CD4-positive, alpha-beta T cell treated with Interleukin-4 for 1 hour (primary cell): ENCODE measurements around the gene CACNA2D1.
"Not testable (repeated sequence)": the region's sequence is repeated elsewhere in the genome, so short reads cannot be mapped to it uniquely, and the experiment has no call there.

Experiments used
- DNase-seq, 2 donors: peaks; one replicate each; pipeline ENCODE4 v3.0.0-alpha.2; 2020 to 2022

CACNA2D1 gene

DNA sequence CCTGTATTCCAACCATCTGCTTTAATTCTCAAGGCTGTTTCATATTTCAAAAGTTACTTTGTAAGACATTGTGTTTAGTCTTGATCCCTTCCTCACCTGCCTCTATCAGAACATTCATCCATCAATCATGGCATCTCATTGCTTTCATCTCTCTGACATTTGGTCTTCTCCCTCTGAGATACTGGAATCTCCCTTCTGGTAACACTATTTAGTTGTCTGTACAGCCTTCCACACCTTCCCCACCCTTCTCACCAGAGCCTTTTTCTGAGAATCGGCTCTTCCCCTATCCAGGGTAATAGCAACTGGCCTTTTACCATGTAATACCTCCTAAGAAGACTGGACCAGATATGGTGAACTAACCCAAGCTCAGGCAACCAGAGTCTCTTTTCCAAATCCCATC is 10.1 kb downstream of the CACNA2D1 start:
- no peak for DNase-seq

DNA sequence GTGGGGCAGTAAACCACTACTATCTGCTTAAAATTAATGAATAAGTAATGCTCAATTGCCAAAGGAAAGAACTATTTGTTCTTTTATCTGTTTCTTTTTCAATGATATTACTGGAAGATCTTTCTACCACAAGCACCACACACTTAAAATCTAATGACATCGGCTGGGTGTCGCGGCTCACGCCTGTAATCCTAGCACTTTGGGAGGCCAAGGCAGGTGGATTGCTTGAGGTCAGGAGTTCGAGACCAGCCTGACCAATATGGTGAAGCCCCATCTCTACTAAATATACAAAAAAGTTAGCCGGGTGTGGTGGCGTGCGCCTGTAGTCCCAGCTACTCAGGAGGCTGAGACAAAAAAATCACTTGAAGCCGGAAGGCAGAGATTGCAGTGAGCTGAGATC is 10.8 kb downstream of the CACNA2D1 start:
- not testable (repeated sequence) for DNase-seq

DNA sequence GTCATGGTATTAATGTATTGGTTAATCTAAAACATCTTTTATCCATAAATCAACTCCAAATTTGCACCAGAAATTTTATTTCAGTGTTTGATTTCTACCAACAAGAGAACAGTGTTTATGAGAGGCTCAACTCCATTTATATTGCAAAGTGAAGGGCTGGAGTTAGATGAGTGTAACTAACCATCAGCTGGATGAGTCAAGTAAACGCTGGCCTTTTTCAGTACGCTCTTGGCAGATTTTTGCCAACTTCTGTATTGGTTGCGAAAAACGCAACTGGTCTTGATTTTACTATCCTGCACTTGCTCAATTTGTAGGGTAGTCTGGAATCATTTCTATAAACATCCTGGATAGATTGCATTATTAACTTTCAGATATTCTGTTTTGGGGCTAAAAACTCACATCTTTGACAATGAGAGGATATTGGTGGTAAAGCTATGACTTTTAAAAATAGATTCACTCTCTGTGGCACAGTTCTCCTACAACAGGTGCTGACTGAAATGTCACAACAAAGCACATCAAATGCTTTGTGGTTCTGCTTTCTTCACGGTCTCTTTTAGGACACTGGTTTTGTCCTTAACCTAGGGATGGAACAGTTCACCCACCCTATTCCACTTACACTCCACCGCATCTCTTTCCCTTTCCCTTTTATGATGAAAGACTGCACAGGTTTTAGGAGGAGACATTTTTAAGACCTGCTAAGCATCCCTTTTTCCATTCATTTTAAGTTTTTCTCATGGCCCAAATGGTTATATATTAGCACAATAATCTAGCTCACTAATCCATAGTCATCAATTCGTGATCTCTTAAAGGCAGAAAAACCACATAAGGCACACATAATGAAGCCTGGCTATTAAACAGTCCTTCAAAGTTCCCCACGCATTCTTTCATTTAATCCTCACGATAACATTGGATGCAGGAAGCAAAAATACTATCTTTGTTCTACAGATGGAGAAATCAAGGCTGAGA is 12.8 kb downstream of the CACNA2D1 start:
- no peak for DNase-seq

DNA sequence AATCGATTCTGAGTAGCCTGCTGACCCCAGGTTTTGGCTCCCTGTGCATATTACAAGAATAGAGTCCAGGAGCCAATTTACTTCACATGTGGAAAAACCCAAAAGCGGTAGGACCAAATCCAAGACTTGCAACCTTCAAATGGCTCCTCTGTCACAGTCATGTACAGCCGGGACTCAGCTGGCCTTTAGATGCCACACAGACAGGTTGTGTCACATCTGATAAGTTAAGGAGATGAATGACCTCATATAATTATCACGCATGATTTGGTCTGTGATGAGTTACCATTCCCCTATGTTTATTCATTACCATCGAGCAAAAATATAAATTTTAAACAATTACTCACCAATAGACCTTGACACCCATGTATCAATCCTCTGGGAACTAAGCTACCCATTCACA is 14.2 kb downstream of the CACNA2D1 start:
- DNase-seq, result no peak

DNA sequence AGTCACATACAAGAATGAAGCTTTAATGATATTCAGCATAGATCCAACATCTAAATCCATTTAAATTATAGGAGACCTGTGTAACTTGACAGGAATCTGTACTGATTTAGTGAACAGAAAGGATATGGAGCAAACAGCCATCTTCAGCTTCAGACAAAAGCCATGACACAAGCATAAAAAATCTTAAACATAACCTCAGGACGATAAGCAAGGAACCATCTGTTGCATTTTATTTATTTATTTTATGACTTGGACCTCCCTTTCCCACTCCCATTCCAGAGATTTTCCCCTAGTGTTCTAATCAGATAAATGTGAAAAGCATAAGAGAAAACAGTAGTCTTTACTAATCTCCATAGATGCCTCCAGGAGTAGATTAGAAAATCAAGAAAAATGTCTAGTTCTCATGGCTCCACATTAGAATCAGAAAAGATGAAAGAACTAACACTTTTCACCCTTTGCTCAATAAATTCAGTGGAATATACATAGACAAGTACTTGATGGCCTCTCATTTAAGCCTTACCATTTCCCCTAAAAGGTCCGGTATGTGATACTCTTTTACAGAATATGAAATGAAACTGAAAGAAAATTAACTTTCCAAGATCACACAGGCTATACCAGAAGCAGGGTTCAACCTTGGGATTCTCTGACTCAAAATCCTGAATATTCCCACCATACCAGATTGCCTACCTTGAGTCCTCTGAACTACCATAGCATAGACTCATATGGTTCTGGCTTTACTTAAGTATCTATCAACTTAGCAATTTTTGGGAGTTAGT is 15.2 kb downstream of the CACNA2D1 start:
- DNase-seq, result no peak

DNA sequence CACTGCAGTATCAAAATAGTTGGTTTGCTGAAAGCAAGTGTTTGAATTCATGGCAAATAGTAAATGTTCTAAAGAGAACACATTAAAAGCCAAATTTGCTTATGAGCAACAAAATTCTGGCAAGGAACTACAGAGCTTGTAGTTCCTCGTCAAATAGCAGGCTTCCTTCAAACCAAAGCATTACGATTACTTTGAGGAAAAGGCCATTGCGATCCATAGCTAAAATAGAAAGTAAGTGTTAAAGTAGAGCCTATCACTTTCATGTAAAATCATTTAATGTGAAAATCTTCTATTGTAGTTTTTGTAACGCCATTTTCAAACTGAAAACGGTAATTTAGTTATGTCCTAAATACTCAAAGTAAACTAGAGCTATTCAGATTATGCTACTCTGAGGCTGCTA is 20.1 kb downstream of the CACNA2D1 start:
- no peak for DNase-seq

DNA sequence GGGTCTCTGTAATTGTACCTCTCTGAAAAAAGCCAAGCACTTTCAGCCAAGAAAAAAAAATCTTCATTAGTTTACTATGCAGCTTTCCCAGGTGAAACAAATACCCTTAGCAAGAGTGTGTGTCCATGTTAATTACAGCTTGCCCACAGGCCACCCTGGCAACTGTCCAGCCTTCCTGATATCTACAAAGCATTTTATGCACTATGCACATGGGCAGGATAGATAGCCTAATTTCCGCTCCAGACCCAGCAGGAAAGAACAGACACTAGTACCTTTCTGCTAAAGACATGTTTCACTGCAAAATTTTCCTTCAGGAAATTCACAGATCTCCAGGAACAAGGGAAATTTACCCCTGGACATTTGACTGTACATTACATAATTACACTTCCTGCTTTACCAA is 24.4 kb downstream of the CACNA2D1 start:
- DNase-seq, result no peak

DNA sequence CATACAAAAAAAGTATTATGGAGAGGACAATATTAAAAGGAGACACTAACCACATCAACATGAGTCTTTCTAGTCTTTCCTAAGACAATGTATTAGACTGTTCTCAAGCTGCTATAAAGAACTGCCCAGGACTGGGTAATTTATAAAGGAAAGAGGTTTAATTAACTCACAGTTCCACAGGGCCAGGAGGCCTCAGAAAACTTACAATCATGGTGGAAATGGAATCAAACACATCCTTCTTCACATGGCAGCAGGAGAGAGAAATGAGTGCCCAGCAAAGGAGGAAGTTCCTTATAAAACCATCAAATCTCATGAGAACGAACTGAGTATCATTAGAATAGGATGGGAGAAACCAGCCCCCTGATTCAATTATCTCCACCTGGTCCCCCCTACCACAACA is 25.7 kb downstream of the CACNA2D1 start:
- no peak for DNase-seq

DNA sequence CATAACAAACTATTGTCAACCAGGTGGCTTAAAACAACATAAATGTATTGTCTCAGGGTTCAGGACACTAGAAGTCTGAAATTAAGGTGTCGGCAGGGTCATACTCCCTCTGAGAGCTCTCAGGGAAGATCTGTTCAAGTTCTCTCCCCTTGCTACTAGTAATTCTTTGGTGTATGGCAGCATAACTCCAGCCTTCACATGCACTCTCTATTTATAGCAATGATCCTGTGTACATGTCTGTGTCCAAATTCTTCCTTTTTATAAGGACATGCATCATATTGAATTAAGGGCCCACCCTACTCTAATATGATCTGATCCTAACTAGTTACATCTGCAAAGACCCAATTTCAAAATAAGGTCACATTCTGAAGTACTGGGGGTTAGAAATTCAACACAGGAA is 27.2 kb downstream of the CACNA2D1 start:
- DNase-seq, result no peak

DNA sequence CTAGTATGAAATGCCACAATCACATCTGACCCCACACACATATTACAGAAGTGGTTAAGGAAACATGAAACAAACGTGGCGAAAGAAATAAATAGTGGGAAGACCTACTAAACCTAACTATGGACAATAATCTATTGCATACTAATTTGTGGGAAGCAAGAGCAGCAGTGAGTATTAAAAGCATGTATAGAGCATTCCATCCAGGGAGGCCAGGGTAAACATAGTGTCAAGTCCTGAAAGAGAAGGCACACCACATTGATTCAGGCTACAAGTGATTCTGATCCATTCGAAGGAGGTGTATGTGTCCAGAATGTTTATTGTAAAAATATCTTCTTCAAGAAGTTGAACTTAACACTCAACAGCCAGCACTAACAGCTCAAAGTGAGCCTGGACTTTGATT is 29.2 kb downstream of the CACNA2D1 start:
- DNase-seq, result no peak

DNA sequence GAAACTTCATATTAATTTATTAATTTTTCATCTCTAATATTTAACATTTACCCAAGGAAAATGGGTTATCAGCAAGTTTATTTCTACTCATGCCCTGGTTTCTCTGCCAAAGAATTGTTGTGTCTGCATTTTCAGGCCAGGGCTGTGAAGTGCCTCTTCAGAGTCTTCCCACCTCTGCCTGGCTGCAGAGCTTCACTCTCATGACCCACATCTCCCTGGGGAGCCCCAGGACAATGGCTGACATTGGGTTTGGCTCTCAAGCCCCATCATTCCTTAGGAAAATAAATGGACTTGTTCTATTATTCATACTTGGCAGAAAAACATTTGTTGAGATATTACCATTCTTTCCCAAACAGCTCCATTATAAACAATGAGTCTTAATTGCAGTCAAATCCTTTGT is 30.3 kb downstream of the CACNA2D1 start:
- DNase-seq, result no peak

DNA sequence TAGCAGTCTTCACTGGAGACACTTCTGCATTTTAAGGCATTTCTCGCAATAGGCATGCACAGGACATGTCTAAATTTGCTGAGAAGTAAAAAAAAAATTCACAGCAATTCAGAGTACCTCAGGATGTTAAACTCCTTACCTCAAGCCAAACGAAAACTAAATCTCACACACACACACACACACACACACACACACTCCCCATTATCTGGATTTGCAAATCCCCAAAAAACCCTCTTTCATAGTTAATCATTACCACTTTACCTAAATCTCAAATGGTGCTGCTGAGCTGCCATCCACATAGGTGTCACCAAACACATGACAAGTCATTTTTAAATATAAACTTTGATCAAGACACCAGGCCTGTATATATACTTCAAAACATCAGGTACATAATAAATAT is 31.8 kb downstream of the CACNA2D1 start:
- no peak for DNase-seq

DNA sequence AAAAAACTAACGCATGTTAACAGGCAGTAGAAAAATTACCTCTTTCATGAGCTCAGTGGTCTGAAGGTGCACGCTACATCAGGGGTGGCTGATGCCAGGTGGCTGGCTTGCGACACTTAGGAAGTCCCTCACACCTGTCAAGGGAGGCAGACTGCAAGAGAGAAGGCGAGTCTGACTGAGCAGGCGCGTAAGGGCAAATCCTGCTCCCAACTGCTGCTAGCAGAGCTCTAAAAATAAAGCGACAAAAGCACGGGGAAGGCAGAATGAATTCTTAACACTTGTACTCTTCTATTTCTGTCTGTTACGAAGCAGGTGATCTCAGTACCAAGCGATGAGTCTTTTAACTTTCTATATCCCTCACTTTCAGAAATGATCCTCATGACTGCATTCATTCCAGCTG is 33.1 kb downstream of the CACNA2D1 start:
- no peak for DNase-seq

DNA sequence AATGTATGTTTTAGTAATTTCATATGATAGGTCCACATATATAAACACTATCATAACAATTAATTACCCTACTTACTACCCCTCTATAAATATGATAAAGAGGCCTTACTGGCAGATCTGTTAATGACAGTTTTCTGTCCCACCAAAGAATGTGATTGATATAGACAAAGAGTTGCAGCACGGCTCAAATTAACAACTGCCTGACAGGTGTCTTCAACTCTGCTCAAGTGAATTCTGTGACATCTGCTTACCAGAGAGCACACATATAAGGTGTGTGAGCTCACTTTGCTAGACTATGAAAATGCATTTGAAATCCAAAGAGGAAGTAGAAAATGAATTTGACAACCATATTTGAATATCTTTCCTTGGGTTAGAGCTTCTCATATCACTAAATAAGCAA is 36.6 kb downstream of the CACNA2D1 start:
- DNase-seq, result no peak

DNA sequence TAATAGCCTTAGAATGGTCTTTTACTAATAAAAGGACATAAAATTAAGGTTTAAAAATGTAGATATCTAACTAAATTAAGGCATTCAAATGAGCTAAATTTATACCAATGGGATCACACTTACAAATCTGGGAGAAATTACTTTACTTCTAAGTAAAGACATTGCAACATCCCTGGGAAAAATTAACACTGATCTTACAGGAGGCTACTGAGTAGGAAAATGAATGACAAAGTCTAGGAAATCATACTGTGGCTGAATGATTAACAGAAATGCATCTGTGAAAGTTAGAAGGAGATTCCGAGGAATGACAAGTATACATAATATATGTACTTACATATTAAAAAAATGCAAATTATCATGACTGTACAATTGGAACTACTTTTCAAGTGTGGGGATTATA is 38.3 kb downstream of the CACNA2D1 start:
- no peak for DNase-seq

DNA sequence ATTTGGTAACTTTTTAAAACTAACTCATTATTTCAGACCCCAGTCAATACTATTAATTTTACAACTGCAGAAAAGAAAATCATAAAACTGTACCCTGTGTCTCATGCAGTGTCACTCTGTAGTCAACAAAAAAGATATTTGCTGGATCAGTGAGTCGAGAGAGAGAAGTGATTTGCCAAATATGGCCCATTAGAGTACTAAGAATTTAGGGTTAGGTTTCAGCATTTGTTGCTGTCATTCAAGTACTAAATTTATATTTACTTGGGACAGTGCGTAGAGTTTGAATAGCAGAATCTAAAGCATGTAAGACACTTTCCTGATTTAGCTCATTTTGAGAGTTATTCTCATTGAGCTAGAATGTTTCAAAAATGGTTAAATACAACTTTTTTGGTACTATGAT is 38.9 kb downstream of the CACNA2D1 start:
- no peak for DNase-seq

DNA sequence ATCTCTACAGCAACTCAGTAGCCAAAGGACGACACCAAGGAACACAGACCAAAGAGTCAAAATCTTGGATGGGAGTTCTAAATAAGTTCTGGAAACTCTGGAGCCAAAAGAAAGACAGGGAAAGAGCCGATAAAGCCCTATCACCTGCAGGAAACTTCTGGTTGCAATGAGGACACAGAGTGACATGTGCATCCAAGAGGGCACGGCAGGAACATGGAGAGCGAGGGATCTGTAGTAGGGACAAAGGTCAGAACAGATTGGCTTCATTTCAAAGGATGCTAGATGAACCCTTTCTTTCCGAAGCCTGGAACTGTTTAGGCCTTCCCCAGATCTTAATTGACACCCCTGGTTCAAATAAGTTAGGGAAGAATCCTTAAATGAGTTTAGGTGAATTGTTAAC is 39.5 kb downstream of the CACNA2D1 start:
- DNase-seq, result no peak

DNA sequence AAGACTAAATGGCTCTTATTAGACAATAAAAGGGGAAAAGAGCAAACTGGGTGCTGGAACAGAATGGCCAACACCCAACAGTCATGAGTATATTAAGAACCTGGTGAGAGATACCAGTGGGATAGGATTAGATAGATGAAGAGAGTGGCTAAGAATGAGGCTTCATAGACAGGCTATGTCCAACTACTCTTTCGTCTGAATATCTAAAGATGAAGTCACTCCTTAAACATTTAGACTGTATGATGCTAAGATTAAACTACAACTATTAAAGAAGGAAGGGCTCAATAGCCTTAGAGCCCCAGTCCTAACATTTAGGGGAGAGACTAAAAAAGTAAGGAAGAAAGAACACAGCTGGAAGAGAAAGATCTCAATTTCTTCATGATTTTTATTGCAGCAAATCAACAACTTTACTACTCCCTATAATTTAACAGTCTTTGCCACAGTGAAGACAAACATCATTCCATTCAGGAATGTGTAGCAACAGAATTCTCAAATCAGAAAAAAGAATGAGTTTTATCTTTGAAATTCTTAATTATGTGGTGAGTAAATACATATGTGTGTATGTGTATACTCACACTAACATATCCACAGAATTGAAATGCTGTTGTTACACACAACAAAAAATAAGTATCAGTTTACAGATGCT is 45.6 kb downstream of the CACNA2D1 start:
- no peak for DNase-seq

DNA sequence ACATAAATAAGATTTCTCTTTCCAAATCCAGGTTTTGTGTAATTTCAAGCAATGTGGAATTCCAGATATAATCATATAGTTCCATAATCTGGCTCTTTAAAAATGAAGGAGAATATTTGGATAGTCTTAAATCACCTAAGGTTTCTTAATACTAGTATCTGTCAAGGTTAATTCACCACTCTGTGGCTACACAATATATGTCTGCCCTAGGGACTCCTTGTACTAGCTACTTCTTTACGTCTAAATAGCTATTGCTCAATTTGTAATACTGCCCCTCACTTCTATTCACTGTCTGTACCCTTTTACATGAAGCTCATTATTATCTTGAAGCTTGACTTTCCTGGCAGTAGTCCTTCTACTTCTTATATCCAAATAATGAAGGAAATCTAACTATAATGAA is 47.2 kb downstream of the CACNA2D1 start:
- no peak for DNase-seq

DNA sequence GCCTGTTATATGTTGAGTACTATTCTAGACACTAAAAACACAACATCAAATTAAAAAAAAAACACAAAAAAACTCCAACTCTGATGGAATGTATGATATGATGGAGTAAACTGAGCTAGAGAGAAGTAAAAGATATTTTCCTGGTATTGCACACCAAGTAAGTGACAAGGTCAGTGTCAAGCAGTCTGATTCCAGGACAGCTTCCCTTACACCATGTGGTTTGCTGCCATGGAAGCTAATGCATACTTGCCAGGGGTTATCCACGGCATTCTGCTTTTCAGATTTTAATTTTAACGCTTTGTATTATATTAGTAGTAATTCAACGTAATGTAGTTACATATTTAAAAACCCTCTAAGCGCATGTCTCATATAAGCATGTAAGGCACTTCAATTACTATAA is 48.4 kb downstream of the CACNA2D1 start:
- DNase-seq, result no peak

DNA sequence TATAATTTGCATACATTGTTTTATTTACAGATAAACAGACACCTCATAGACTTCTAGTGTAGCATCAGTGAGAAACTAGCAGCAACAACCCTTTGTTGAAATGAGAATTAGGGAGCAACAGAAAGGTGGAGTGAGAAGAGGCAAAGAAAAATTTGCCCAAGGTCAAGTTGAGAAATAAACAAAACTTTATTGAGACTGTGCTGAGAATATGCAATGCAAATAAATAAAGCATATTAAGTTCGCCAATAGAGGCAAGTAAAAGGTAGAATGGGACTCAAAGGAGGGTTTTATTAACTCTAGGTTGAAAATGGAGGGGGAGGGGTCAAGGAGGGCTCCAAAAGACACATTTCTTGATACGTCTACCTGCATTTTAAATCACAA is 49.7 kb downstream of the CACNA2D1 start:
- no peak for DNase-seq

DNA sequence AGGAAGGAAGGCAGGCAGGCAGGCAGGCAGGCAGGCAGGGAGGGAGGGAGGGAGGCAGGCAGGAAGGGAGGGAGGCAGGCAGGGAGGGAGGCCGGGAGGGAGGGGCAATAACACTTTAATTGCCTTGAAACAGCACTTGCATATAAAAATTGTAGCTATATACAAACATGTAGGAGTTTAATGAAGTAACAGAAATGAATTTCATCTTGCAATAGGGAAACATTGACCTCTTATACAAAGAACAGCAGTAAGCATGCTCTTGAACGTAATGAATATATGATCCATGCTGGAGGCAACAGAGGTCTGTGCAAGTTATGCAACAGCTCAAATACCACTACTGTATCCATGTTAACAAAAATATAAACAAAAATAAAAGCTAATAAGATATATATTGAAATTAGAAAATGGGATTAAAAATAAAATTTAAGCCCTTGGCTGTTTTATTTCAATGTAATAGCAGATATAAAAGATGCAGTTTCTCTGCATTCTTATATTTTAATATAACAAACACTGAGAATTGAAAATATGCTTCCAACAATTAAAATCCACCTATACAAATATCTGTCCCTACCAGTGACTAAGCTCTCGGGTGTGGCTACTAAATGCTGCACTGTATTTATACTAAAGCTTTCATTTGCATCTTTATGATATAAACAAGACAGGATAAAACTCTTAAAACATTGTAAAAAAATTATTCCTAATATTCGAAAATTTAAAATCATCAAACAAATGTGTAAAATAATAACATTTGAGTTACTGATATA is 50.3 kb downstream of the CACNA2D1 start:
- DNase-seq, result no peak

DNA sequence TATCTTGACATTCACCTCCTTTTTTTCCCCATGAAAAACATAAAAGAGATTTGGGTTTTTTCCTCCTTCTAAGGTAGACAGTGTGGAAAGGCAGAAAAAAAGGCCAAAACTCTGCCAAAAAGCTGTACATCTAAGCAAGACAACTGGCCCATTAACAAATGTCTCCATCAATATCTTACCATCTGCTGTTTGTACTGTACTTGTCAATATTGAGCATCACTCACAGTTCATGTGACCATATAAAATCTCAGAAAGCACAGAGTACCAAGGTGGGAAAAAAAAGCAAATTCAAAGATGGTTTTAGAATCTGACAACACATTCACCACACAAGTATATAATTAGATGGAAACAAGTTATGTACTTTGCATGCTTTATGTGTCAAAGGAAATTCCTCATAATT is 52.6 kb downstream of the CACNA2D1 start:
- no peak for DNase-seq
